Motor neuron (in vitro differentiated cells): ENCODE results near the gene GAR1. TPM values are rescaled to one million over a fixed set of nuclear protein-coding genes. Genes with fewer than 3 reads are reported as not detected.

ENCODE experiments used
- ATAC-seq, 8 experiments: fragments of 200-7000 bp; cut with Tn5 transposase; replicated peaks in 6 of 8; 2 replicates each; pipeline ENCODE4 v1.8.0; 2021; ENCODE audit warnings: mild to moderate bottlenecking in 8 of 8, moderate library complexity in 8 of 8
- H3K27ac ChIP-seq, 2 donors: fragments of 250-450 bp; sonication (Bioruptor Pico); 2 replicates each; pipeline ENCODE4 v1.9.0; 2021; ENCODE audit warnings: antibody characterized with exemption in 2 of 2, mild to moderate bottlenecking in 2 of 2, moderate library complexity in 1 of 2
- H3K4me1 ChIP-seq, 2 donors: fragments of 250-450 bp; sonication (Bioruptor Pico); replicated peaks in 1 of 2; 2 replicates each; pipeline ENCODE4 v1.6.1; 2021; ENCODE audit warnings: antibody characterized with exemption in 2 of 2, mild to moderate bottlenecking in 2 of 2, moderate library complexity in 1 of 2
- H3K4me3 ChIP-seq, 5 donors: fragments of 250-450 bp; sonication (Bioruptor Pico); 2 replicates each; pipeline ENCODE4 v1.9.0; 2021; ENCODE audit warnings: antibody characterized with exemption in 5 of 5, mild to moderate bottlenecking in 5 of 5, moderate library complexity in 4 of 5
- WGBS, 10 experiments: fragments of 450-650 bp; shearing (Covaris generic); methylation state at CpG; one replicate each; pipeline ENCODE4 v1.0.0; 2022; 5-methylcytosine and 5-hydroxymethylcytosine counted together
- in situ Hi-C, 9 experiments: fragments of 400-800 bp; cut with MboI; loops; one replicate each; pipeline ENCODE4 v1.15.0; 2021; ENCODE audit warnings: low sequenced_read_pairs in 9 of 9, low pct_unique_long_range_greater_than_20kb in 2 of 9; ENCODE audit not compliant: unreplicated experiment in 9 of 9
- total RNA-seq, 8 experiments: library from RNA; unstranded; fragments of 300-600 nt; gene quantifications; 2 replicates each; pipeline versions ENCODE4 v1.2.3 to v1.2.4, GENCODE V29; 2022

Gene GAR1
- total RNA-seq, 8 experiments from 2014 or later, result 10.6 to 31.6 (median 15.7) TPM

DNA sequence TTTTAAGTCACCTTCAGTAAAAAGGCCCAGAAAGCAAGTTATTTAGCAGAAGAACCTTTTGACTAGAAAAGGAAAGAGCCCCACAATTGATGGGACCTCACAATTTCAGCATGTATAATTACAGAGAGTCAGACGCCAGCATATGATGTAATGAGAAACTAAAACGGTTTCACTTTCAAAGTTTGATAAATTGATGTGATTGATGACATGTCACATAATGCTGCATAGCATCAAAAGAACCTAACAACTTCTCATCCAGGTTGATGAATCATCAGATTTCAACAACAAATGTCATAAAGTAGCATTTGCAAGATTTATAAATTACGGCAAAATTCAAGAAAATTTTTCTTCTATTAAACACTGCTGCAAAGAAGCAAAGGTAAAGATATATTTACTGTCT, 3.9 kb upstream of the GAR1 start:
- no peak overlapping the region for H3K4me3 ChIP-seq
- 34 to 75% (median 63%) methylated on average over 2 to 3 of the region's 3 CpGs for WGBS, 10 experiments
- H3K4me1 ChIP-seq, result peaks cover 6 to 12% of the 10 kb centered on the region in 2 donors
- no peak overlapping the region for H3K27ac ChIP-seq
- in situ Hi-C loops, result loop anchor here in 3 of 9 experiments (25.0 kb wide), 2 partner anchors 274 to 374 kb away; partner anchors contain the start of gene SEC24B (in 2 of the 3)
- ATAC-seq, result no peak

DNA sequence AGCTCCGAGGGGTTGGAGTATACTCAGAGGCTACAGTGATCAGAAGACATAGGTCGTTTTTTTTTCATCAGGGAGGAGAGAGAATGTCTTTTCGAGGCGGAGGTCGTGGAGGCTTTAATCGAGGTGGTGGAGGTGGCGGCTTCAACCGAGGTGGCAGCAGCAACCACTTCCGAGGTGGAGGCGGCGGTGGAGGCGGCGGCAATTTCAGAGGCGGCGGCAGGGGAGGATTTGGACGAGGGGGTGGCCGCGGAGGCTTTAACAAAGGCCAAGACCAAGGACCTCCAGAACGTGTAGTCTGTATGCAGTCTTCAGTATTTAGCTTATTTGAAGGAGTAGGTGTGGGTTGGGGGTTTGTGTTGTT, 500 bp downstream of the GAR1 start:
- Histone ChIP-seq H3K27ac (peak overlapping the region; percentile 90 to 99), H3K4me3 (peak overlapping the region; percentile 59 to 97 (median 70)), H3K4me1 (peaks cover 10 to 11% of the 10 kb centered on the region in 2 donors)
- in situ Hi-C loops, result loop anchor here in 3 of 9 experiments (25.0 kb wide), 2 partner anchors 279 to 379 kb away; partner anchors contain the start of gene SEC24B (in 2 of the 3)
- WGBS, 10 experiments, result 0% methylated on average over 1 to 4 of the region's 19 CpGs; no CpG with 5 or more reads in 7 of the 10 experiments
- peak in 2 of 8 experiments; percentile 2 to 6 for ATAC-seq

DNA sequence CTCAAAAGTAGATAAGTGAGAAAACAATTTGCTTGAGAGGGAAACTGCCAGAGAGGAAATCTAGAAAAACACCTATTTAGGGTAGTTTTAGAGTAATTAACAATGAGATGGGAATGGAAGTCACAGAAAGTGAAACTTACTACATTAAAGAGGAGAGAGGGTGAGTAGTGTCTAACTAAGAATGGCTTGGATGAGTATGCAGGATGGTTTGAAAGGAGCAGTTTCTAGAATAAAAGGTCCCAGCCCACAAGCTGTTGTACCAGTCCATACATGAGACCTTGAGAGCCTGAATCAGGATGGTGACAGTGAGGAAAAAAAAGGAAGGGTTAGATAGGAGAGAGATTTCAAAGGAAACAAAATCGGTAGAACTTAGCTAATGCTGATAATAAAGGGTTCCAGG, 1.3 kb downstream of the GAR1 start:
- peak overlapping the region; percentile 59 to 97 (median 70) for H3K4me3 ChIP-seq
- WGBS, 10 experiments, result 62 to 100% (median 83%) methylated on average over 1 of the region's 1 CpG
- ATAC-seq, result no peak
- no peak overlapping the region for H3K27ac ChIP-seq
- peaks cover 10 to 11% of the 10 kb centered on the region in 2 donors for H3K4me1 ChIP-seq
- in situ Hi-C loops, result loop anchor here in 3 of 9 experiments (25.0 kb wide), 2 partner anchors 280 to 380 kb away; partner anchors contain the start of gene SEC24B (in 2 of the 3)

DNA sequence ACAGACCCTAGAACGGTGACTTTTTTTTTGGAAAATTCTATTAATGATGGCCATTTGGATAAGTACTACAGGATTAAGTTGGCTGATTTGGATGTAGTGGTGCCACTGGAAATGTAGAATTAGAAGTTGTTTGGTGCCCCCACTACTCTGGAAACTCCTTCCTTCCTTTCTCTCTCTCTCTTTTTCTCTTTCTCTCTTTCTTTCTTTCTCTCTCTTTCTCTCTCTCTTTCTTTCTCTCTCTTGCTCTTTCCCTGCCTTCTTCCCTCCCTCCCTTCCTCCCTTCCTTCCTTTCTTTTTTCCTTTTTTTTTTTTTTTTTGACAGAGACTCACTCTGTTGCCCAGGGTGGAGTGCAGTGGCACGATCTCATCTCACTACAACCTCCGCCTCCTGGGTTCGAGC, 2.7 kb downstream of the GAR1 start:
- 80 to 100% (median 98%) methylated on average over 1 to 4 of the region's 4 CpGs; no CpG with 5 or more reads in 2 of the 10 experiments for WGBS, 10 experiments
- no peak for ATAC-seq
- H3K4me3 ChIP-seq, result no peak overlapping the region
- in situ Hi-C loops, result loop anchor here in 3 of 9 experiments (25.0 kb wide), 2 partner anchors 281 to 381 kb away; partner anchors contain the start of gene SEC24B (in 2 of the 3)
- H3K4me1 ChIP-seq, result peaks cover 10 to 11% of the 10 kb centered on the region in 2 donors
- H3K27ac ChIP-seq, result no peak overlapping the region

- ATAC-seq, result peak in 2 of 8 experiments; percentile 3 to 68
- Histone ChIP-seq H3K4me3 (no peak overlapping the region), H3K27ac (no peak overlapping the region), H3K4me1 (peaks cover 5 to 9% of the 10 kb centered on the region in 2 donors)
- in situ Hi-C loops, result loop anchor here in 3 of 9 experiments (25.0 kb wide), 2 partner anchors 283 to 383 kb away; partner anchors contain the start of gene SEC24B (in 2 of the 3)
- 0 to 95% (median 77%) methylated on average over 1 to 2 of the region's 2 CpGs for WGBS, 10 experiments
These were observed 5.0 kb downstream of the GAR1 start for GRCh38 chr4:109820563-109820962.

GRCh38 chr4:109821185-109821584, 5.6 kb downstream of the GAR1 start:
- H3K27ac ChIP-seq, result no peak overlapping the region
- ATAC-seq, result no peak
- H3K4me1 ChIP-seq, result peaks cover 5 to 9% of the 10 kb centered on the region in 2 donors
- 36 to 100% (median 85%) methylated on average over 1 to 2 of the region's 2 CpGs; no CpG with 5 or more reads in 2 of the 10 experiments for WGBS, 10 experiments
- in situ Hi-C loops, result loop anchor here in 3 of 9 experiments (25.0 kb wide), 2 partner anchors 284 to 384 kb away; partner anchors contain the start of gene SEC24B (in 2 of the 3)
- no peak overlapping the region for H3K4me3 ChIP-seq

DNA sequence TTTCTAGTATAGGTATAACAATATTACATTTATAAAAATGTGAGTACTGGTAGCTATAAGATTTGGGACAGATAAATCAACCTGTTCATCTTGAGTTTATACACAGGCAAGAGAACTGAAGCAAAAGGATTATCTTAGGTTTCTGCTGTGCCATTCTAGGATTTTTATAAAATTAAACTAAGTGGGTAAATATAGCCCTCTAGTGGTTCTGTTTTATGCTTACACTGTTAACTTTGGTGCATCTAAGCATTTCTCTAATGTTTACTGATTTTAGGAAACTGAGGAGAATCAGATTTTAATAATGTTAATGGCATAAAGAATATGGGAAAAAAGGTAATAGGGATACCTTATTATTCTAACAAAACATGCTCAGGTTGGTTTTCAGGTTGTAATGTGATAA, 11.2 kb downstream of the GAR1 start:
- in situ Hi-C loops, result loop anchor here in 1 of 9 experiments (25.0 kb wide), 1 partner anchor 136 kb away; no protein-coding TSS in a partner anchor
- Histone ChIP-seq H3K27ac (no peak overlapping the region), H3K4me3 (no peak overlapping the region), H3K4me1 (no peaks in the 10 kb centered on the region)
- peak in 3 of 8 experiments; percentile 20 to 48 (median 47) for ATAC-seq

GRCh38 chr4:109827672-109828071, 12.1 kb downstream of the GAR1 start, which contains the start of gene RRH:
Gene RRH (plus strand): TSS chr4:109827972. CDS start chr4:109828028, 56 bp downstream.
- in situ Hi-C loops, result loop anchor here in 1 of 9 experiments (25.0 kb wide), 1 partner anchor 135 kb away; no protein-coding TSS in a partner anchor
- WGBS, 10 experiments, result 88 to 100% (median 97%) methylated on average over 1 to 2 of the region's 2 CpGs; no CpG with 5 or more reads in 2 of the 10 experiments
- no peak for ATAC-seq
- no peak within 1 kb of the TSS for H3K27ac ChIP-seq
- H3K4me3 ChIP-seq, result no peak within 1 kb of the TSS
- no peaks in the 10 kb centered on the region for H3K4me1 ChIP-seq

- no peaks in the 10 kb centered on the region for H3K4me1 ChIP-seq
- 90 to 100% (median 97%) methylated on average over 1 to 4 of the region's 4 CpGs for WGBS, 10 experiments
These were observed 18.2 kb downstream of the GAR1 start for GRCh38 chr4:109833756-109834155.

DNA sequence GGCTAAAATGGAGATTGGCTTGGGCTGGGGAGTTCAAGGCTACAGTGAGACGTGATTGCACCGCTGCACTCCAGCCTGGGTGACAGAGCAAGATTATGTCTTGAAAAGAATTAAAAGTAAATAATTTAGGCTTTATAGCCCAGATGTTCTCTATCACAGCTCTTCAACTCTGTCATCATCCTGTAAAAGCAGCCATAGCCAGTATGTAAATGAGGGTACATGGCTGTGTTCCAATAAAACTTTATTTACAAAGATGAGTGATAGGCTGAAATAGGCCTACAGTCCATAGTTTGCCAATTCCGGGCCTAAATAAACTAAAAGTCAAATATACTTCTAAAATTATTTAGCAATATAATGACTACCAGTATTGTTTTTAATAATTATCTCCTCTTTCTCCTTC, 21.4 kb downstream of the GAR1 start:
- Histone ChIP-seq H3K27ac (no peak overlapping the region), H3K4me3 (no peak overlapping the region), H3K4me1 (no peaks in the 10 kb centered on the region)
- ATAC-seq, result no peak
- in situ Hi-C loops, result loop anchor here in 2 of 9 experiments (10.0 to 25.0 kb wide), 2 partner anchors 125 to 412 kb away; no protein-coding TSS in a partner anchor
- WGBS, 10 experiments, result 80 to 100% (median 95%) methylated on average over 1 to 3 of the region's 3 CpGs; no CpG with 5 or more reads in 2 of the 10 experiments

More at GRCh38 chr4:109833756-109834155, 18.2 kb downstream of the GAR1 start:
- in situ Hi-C loops, result loop anchor here in 2 of 9 experiments (10.0 to 25.0 kb wide), 2 partner anchors 129 to 409 kb away; no protein-coding TSS in a partner anchor
- H3K4me3 ChIP-seq, result no peak overlapping the region
- H3K27ac ChIP-seq, result no peak overlapping the region
- no peak for ATAC-seq

GRCh38 chr4:109846395-109847098, 31.0 kb downstream of the GAR1 start:
- Histone ChIP-seq H3K4me1 (no peaks in the 10 kb centered on the region), H3K4me3 (no peak overlapping the region), H3K27ac (no peak overlapping the region)
- 27 to 86% (median 74%) methylated on average over 3 to 6 of the region's 6 CpGs for WGBS, 10 experiments
- peak in 1 of 8 experiments; percentile 18 for ATAC-seq
- in situ Hi-C loops, result loop anchor here in 1 of 9 experiments (25.0 kb wide), 1 partner anchor 116 kb away; no protein-coding TSS in a partner anchor

- no peak within 1 kb of the TSS for H3K27ac ChIP-seq
- ATAC-seq, result no peak
- no peak within 1 kb of the TSS for H3K4me3 ChIP-seq
- in situ Hi-C loops, result loop anchor here in 1 of 9 experiments (25.0 kb wide), 1 partner anchor 114 kb away; no protein-coding TSS in a partner anchor
- WGBS, 10 experiments, result 62 to 100% (median 80%) methylated on average over 1 to 5 of the region's 5 CpGs; no CpG with 5 or more reads in 1 of the 10 experiments
- H3K4me1 ChIP-seq, result no peaks in the 10 kb centered on the region
These were observed 32.4 kb downstream of the GAR1 start, which contains the start of gene LRIT3 for GRCh38 chr4:109847896-109848442. Gene LRIT3 (plus strand): TSS chr4:109848107. CDS start chr4:109848202, 95 bp downstream.
